ENCODE measurements around the gene TMEM233.

Gene TMEM233

DNA sequence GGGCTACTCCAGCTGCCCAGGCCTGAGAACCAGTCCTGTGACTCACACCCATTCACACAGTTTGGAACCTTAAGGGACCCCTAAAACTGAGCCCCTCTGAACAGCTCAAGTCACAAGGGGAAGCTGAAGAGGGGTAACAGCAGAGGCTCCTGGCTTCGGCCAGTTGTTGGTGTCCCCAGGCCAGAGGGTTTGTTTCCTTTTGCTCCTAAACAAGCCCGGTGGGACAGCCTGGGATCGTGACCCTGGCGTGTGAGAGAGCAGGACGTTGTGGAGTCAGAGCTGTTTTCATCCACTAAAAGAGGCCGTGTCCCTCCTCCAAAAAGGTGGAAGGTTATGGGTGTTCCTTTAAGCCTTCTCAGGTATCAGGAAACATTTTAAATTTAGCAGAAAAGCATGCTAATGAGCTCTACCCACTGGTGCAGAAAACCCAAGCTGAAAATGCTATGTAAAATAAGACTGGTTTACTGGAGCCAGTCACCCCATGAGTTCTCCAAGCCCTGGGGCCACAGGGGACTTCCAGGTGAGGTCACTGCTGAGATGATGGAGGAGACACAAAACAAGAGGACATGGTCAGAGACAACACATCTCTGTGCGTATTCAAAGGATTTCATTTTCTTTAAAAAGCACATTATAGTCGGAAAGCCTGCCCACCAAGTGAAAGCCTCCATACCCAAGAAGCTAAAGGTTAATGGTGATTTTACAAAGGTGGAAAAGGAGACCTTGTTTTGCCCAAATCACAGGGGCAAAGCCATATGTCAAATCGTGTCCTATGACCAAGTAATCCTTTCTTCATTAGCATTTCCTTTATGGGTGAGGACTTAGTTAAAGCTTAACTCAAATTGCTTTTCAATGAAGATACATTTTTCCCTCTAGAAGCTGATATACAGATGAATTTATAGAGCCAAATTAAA, 88.4 kb downstream of the TMEM233 start:
- Mint-ChIP-seq H3K36me3 (ENCODE audit: low read depth) (peaks cover 86% of the 10 kb centered on the region), H3K9me3 (no peaks in the 10 kb centered on the region), H3K27ac (peak overlapping the region; percentile 98), H3K4me3 (peak overlapping the region; percentile 39), H3K27me3 (ENCODE audit: low read depth, poor library complexity) (peaks cover 2% of the 10 kb centered on the region), H3K4me1 (peaks cover 72% of the 10 kb centered on the region)
- TF ChIP-seq CTCF (IDR thresholded peaks at IDR 0.05), result no peak
- DNase-seq, result peak; percentile 13

DNA sequence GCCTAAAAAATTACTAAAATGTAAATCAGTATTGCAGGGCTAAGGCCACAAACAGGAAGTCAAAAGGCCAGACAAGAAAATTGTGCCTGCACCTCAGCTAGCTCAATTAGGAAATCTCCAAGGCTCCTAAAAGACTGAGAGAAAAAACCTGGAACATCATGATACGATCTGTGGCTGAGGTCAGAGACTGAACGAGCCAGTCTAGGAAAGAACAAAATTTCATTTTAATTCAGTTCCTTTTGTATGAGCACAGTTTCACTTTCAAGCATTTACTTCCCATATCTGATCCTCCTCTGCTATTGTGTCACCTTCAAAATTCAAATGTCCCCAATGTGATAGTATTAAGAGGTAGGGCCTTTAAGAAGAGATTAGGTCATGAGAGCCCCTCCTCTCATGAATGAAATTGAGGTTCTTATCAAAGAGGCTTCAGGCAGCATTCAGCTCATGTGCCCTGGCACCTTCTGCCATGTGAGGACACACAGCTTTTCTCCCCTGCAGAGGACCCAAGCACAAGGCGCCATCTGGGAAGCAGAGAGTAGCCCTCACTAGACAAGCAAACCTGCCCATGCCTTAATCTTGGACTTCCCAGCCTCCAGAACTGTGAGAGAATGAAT, 89.2 kb downstream of the TMEM233 start:
- no peak overlapping the region for H3K4me3 Mint-ChIP-seq
- H3K9me3 Mint-ChIP-seq, result no peaks in the 10 kb centered on the region
- peaks cover 89% of the 10 kb centered on the region for H3K36me3 Mint-ChIP-seq (ENCODE audit: low read depth)
- H3K4me1 Mint-ChIP-seq, result peaks cover 79% of the 10 kb centered on the region
- DNase-seq, result no peak
- no peak for TF ChIP-seq CTCF (IDR thresholded peaks at IDR 0.05)
- no peak overlapping the region for H3K27ac Mint-ChIP-seq
- H3K27me3 Mint-ChIP-seq (ENCODE audit: low read depth, poor library complexity), result peaks cover 2% of the 10 kb centered on the region

- Mint-ChIP-seq H3K27me3 (ENCODE audit: low read depth, poor library complexity) (peaks cover 2% of the 10 kb centered on the region), H3K27ac (peak overlapping the region; percentile 55), H3K4me3 (no peak overlapping the region), H3K4me1 (peaks cover 86% of the 10 kb centered on the region), H3K36me3 (ENCODE audit: low read depth) (peaks cover 89% of the 10 kb centered on the region), H3K9me3 (no peaks in the 10 kb centered on the region)
- no peak for TF ChIP-seq CTCF (IDR thresholded peaks at IDR 0.05)
- DNase-seq, result no peak
Observed at GRCh38 chr12:119683413-119683812, 89.8 kb downstream of the TMEM233 start.

DNA sequence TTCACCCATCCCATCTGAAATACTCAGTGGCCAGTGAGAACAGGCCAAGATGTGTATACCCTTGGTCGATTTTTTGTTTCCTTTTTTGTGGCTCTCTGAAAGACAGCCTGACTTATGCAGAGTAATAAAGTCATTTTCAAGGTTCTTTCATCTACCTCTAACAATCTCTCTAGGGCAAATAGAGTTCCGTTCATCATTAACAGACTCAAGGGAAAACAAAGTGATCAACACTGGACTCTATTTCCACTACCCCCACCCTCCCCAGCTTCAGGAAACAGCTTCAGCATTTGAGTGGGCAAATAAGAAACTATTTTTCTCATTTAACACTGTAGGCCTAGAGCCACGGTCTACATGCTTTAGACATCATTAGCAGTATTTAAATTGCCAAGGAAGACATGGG, 90.2 kb downstream of the TMEM233 start:
- DNase-seq, result no peak
- Mint-ChIP-seq H3K27ac (peak overlapping the region; percentile 55), H3K9me3 (no peaks in the 10 kb centered on the region), H3K4me1 (peaks cover 90% of the 10 kb centered on the region), H3K4me3 (no peak overlapping the region), H3K36me3 (ENCODE audit: low read depth) (peaks cover 90% of the 10 kb centered on the region), H3K27me3 (ENCODE audit: low read depth, poor library complexity) (peaks cover 2% of the 10 kb centered on the region)
- TF ChIP-seq CTCF (IDR thresholded peaks at IDR 0.05), result no peak

DNA sequence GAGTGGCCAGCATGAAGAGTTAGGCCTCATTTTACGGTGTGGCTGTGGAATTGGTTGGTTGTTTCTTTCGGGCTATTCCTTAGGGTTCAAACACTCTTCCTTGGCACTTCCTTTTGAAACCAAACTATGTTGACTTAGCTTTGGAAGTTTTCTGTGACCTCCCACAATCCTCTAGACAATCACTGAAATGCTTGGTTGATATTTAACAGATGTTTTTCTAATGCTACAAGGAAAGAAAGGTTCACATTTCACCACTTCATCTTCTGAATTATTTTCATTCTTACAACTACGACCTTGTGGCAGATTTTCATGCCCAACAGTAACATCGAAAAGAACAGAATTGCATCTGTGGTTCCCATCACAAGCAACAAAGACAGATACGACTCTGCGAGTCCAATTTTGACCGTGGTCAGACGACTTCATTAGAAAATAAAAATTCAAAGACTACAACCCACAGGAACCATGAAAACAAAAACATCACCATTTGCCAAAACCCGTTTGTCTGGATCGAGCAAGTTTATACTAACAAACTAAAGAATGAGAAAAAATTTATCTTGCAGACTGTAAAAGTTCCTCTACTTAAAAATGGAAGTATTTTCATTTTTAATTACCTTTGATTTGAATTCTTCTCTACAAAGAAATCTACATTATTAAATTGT, 91.3 kb downstream of the TMEM233 start:
- no peak for DNase-seq
- TF ChIP-seq CTCF (IDR thresholded peaks at IDR 0.05), result no peak
- peaks cover 2% of the 10 kb centered on the region for H3K27me3 Mint-ChIP-seq (ENCODE audit: low read depth, poor library complexity)
- no peak overlapping the region for H3K4me3 Mint-ChIP-seq
- peaks cover 82% of the 10 kb centered on the region for H3K4me1 Mint-ChIP-seq
- no peaks in the 10 kb centered on the region for H3K9me3 Mint-ChIP-seq
- H3K27ac Mint-ChIP-seq, result no peak overlapping the region
- peaks cover 91% of the 10 kb centered on the region for H3K36me3 Mint-ChIP-seq (ENCODE audit: low read depth)
